Measurements from ENCODE around the gene CA5B. TPM values are rescaled to one million over a fixed set of nuclear protein-coding genes. Genes with fewer than 3 reads are reported as not detected.

Gene CA5B
- total and polyA plus RNA-seq, 9 donors = 2.6 to 5.5 (median 3.4) TPM

DNA sequence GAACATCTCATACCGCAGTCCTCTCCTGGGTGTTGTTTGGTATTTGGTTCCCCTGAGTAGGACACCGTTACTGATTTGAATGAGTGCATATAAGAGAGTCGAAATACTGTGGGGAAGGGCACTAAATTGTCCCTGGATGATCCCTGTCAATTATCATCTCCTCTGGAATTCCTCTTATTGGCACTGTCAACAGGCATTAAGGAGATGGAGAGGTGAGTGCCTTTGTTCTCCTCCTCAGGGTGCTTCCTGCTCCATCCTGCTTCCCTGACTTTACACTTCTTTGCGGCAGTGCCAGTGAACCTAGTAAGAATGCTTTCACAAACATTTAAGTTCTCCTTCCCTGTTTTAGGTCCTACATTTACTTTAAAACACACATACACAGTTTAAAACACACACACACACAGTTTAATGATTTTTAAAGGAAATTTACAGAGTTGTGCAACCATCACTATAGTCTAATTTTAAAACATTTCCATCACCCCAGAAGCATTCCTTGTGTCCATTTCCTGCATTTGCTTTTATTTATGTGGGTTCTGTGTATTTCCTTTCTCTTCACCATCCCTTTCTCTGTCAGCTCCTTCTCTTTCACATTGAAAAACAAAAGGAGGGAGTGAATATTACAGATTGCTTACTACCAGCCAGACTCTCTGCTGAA, 31.4 kb downstream of the CA5B start:
- Histone ChIP-seq H3K27me3 (ENCODE audit: control insufficient read depth, insufficient read depth, low read length) (peaks cover 6% of the 10 kb centered on the region), H3K4me1 (ENCODE audit: control insufficient read depth, insufficient read depth, low read length) (no peaks in the 10 kb centered on the region), H3K27ac (ENCODE audit: low read length) (no peak overlapping the region), H3K9me3 (replicated peaks; ENCODE audit: control insufficient read depth, low read depth, low read length) (no peaks in the 10 kb centered on the region), H3K36me3 (ENCODE audit: control insufficient read depth, insufficient read depth, low read length) (no peaks in the 10 kb centered on the region), H3K4me3 (ENCODE audit: low read length) (no peak overlapping the region)
- WGBS (ENCODE audit: insufficient coverage) = no CpG with 5 or more reads among the region's 4 CpGs
- DNase-seq = no peak

DNA sequence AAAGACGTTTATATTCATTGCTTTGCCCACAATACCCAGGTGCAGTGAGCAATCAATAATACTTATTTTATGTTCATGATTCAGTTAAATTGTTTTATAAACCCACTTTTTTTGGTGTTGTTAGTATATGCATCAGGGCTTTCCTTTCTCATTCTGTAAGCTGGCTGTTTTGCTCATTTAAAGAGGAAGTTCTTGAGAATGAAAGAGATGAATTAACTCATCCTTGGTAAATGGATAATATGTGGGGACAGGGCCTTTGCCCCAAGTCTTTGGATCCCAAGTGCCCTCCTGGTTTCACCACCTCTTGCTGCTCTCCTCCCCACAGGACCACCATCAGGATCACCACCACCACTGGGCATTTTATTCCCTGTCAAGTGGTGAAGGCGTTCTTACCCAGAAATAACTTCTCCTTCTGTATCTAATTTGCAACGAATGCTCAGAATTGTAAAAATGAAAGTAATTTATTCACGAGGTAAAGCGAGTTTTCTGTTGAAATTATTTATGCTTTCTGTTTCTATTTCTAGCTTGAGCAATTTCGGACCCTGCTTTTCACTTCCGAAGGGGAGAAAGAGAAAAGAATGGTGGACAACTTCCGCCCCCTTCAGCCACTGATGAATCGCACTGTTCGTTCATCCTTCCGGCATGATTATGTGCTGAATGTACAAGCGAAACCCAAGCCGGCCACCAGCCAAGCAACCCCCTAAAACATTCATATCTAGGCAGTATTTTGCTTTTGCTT, 44.1 kb downstream of the CA5B start:
- DNase-seq = no peak
- Histone ChIP-seq H3K4me3 (ENCODE audit: low read length) (no peak overlapping the region), H3K27ac (ENCODE audit: low read length) (no peak overlapping the region), H3K9me3 (replicated peaks; ENCODE audit: control insufficient read depth, low read depth, low read length) (no peaks in the 10 kb centered on the region), H3K27me3 (ENCODE audit: control insufficient read depth, insufficient read depth, low read length) (peaks cover 2% of the 10 kb centered on the region), H3K36me3 (ENCODE audit: control insufficient read depth, insufficient read depth, low read length) (peaks cover 18% of the 10 kb centered on the region), H3K4me1 (ENCODE audit: control insufficient read depth, insufficient read depth, low read length) (no peaks in the 10 kb centered on the region)
- 92% methylated on average over 2 of the region's 13 CpGs for WGBS (ENCODE audit: insufficient coverage)

DNA sequence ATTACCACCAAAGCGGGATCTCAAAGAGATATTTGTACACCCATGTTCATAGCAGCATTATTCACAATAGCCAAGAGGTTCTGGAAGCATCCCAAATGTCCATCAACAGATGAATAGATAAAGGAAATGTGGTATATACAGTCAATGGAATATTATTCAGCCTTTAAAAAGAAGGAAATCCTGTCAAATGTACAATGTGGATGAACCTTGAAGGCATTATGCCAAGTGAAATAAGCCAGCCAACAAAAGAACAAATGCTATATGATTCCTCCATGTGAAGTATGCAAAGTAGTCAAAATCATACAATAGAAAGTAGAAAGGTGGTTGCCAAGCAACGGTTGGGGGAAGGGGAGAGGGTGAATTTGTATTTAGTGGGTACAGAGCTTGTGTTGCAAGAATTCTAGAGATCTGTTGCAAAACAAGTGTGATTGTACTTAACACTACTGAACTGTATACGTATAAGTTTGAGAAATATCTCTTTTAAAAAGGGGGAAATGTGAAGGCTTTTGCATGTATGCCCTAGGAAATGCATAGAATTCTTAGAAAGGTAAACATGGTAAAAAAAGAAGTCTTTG, 47.2 kb downstream of the CA5B start:
- 100% methylated on average over 1 of the region's 3 CpGs for WGBS (ENCODE audit: insufficient coverage)
- no peak for DNase-seq

DNA sequence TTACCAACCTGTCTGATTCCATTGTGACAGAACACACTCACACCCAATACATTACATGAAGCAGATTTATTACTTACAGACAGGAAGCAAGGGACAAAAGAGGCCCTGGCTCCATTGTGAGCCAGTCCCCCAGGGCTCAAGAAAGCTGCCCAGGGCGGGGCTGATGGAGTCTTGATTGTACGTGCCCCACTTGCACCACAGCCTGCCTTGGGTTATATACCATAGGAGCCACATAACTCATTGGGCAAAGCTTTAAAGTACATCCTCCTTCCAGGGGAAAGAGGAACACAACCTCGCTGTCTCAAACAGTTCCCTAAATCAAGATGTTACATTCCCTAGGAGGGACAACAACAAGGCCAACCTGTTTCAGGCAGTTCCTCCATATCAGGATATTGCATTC, 48.8 kb downstream of the CA5B start:
- Histone ChIP-seq H3K4me1 (ENCODE audit: control insufficient read depth, insufficient read depth, low read length) (peaks cover 5% of the 10 kb centered on the region), H3K27ac (ENCODE audit: low read length) (no peak overlapping the region), H3K4me3 (ENCODE audit: low read length) (no peak overlapping the region), H3K27me3 (ENCODE audit: control insufficient read depth, insufficient read depth, low read length) (peaks cover 11% of the 10 kb centered on the region), H3K36me3 (ENCODE audit: control insufficient read depth, insufficient read depth, low read length) (peaks cover 9% of the 10 kb centered on the region), H3K9me3 (replicated peaks; ENCODE audit: control insufficient read depth, low read depth, low read length) (no peaks in the 10 kb centered on the region)
- 78% methylated on average over 2 of the region's 3 CpGs for WGBS (ENCODE audit: insufficient coverage)
- peak; percentile 10 for DNase-seq

More for the DNA sequence above, 47.2 kb downstream of the CA5B start:
- peaks cover 5% of the 10 kb centered on the region for H3K4me1 ChIP-seq (ENCODE audit: control insufficient read depth, insufficient read depth, low read length)
- H3K27me3 ChIP-seq (ENCODE audit: control insufficient read depth, insufficient read depth, low read length) = peaks cover 10% of the 10 kb centered on the region
- no peak overlapping the region for H3K27ac ChIP-seq (ENCODE audit: low read length)
- peaks cover 16% of the 10 kb centered on the region for H3K36me3 ChIP-seq (ENCODE audit: control insufficient read depth, insufficient read depth, low read length)
- no peaks in the 10 kb centered on the region for H3K9me3 ChIP-seq (replicated peaks; ENCODE audit: control insufficient read depth, low read depth, low read length)
- H3K4me3 ChIP-seq (ENCODE audit: low read length) = no peak overlapping the region

DNA sequence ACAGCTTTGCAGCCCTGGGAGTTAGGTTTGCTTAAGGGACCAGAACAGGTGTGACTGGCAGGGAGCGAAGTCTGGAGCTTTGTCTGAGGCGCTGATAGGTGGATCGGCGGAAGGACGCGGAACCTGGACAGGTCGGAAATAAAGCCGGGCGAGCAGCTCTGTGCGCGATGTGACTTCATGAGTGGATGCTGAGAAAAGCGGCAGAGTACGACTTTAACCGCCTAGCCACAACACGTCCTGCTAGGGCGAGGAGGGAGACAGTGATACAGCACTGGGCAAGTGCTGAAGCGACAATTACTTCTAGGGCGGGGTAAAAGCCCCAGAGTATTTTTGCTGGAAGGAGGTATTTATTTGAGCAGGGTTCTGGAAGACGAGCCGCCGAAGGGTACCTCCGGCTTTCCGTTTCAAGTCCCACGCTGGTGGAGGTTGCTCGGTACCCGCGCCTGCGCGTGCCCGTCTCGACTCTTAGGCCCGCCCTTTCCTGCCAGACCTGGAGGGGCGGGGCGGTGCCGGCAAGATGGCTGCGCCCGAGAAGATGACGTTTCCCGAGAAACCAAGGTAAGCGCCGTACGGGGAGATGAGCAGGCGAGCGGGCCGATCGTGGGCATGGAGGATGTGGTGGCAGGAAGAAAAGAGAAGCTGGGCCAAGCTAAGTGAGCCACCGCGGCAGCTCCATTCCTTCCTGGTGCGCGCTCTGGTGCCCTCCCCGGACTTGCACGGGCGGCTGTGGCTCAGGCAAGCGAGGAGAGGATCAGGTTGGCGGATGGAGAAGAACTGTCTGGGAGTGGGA, 52.1 kb downstream of the CA5B start, which contains the start of gene ZRSR2:
Gene ZRSR2 (plus strand): TSS at position 506 of the 790 bp plus-strand sequence. CDS start 12 bp downstream, at position 518.
- H3K27ac ChIP-seq (ENCODE audit: low read length) = peak within 1 kb of the TSS; percentile 89
- peak within 1 kb of the TSS; percentile 92 for H3K4me3 ChIP-seq (ENCODE audit: low read length)
- peak; percentile 89 for DNase-seq
- H3K9me3 ChIP-seq (replicated peaks; ENCODE audit: control insufficient read depth, low read depth, low read length) = no peaks in the 10 kb centered on the region
- peaks cover 5% of the 10 kb centered on the region for H3K4me1 ChIP-seq (ENCODE audit: control insufficient read depth, insufficient read depth, low read length)
- H3K36me3 ChIP-seq (ENCODE audit: control insufficient read depth, insufficient read depth, low read length) = no peaks in the 10 kb centered on the region
- peaks cover 11% of the 10 kb centered on the region for H3K27me3 ChIP-seq (ENCODE audit: control insufficient read depth, insufficient read depth, low read length)
- under 1% methylated on average over 53 of the region's 55 CpGs for WGBS (ENCODE audit: insufficient coverage)

DNA sequence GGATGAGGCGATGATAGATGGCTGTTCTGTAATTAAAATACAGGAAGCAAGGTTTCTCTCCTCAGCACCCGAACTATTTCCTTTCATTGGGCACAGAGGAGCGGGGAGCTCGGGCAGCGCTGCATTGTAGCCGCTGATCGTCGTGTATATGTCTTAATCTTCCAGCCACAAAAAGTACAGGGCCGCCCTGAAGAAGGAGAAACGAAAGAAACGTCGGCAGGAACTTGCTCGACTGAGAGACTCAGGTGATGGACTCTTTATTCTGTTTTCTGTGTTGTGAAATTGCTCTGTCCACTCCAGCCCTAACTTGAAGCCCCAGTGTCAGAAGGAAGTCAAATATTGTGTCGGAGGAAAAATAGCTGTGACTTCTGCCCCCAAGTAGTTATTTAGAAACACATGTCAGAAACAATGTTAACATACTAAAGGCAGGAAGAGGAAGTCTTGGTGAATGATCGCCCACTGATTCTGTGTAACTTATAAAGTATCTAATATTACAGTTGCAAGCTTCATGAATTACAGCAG, 52.8 kb downstream of the CA5B start:
- Histone ChIP-seq H3K36me3 (ENCODE audit: control insufficient read depth, insufficient read depth, low read length) (no peaks in the 10 kb centered on the region), H3K4me3 (ENCODE audit: low read length) (peak overlapping the region; percentile 92), H3K9me3 (replicated peaks; ENCODE audit: control insufficient read depth, low read depth, low read length) (no peaks in the 10 kb centered on the region), H3K27ac (ENCODE audit: low read length) (peak overlapping the region; percentile 89), H3K4me1 (ENCODE audit: control insufficient read depth, insufficient read depth, low read length) (peaks cover 5% of the 10 kb centered on the region), H3K27me3 (ENCODE audit: control insufficient read depth, insufficient read depth, low read length) (peaks cover 11% of the 10 kb centered on the region)
- WGBS (ENCODE audit: insufficient coverage) = 0% methylated on average over 4 of the region's 15 CpGs
- peak; percentile 45 for DNase-seq

DNA sequence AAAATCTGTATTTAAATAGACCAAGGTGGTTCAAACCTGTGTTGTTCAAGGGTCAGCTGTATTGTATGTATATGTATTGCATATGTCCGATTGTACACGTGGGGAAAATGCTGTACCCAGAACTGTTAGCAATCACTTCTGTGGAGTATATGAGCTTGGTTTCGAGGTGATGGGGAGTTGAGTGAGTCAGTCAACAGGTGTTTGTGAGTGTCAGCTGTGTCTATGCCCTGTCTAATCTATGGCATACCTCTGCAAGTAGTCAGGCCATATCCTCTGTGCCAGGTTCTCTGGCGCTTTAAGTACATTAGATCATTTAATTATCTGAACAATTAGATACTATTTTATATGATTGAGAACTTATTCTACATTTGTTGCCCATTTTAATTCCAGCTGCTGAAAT, 59.6 kb downstream of the CA5B start:
- H3K27ac ChIP-seq (ENCODE audit: low read length) = no peak overlapping the region
- no peaks in the 10 kb centered on the region for H3K36me3 ChIP-seq (ENCODE audit: control insufficient read depth, insufficient read depth, low read length)
- 87% methylated on average over 3 of the region's 4 CpGs for WGBS (ENCODE audit: insufficient coverage)
- no peaks in the 10 kb centered on the region for H3K4me1 ChIP-seq (ENCODE audit: control insufficient read depth, insufficient read depth, low read length)
- DNase-seq = no peak
- H3K9me3 ChIP-seq (replicated peaks; ENCODE audit: control insufficient read depth, low read depth, low read length) = no peaks in the 10 kb centered on the region
- no peak overlapping the region for H3K4me3 ChIP-seq (ENCODE audit: low read length)
- H3K27me3 ChIP-seq (ENCODE audit: control insufficient read depth, insufficient read depth, low read length) = no peaks in the 10 kb centered on the region

DNA sequence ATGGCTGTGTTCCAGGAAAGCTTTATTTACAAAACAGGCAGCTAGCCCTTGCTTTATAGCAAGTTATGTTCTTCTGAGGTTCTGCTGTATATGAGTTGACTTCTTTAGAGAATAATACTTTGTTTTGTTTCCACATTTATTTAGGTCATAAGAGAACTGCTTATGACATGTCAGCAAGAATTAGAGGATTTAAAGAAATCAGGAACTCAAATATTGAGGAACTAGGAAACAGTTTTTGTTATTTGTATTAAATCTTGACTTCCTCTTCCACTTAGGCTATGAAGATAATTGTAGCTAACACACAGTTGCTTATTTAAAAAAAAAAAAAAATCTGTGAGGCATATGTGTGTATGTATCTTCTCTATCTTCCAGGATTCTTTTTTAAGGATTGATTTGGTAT, 66.5 kb downstream of the CA5B start:
- Histone ChIP-seq H3K27ac (ENCODE audit: low read length) (no peak overlapping the region), H3K4me1 (ENCODE audit: control insufficient read depth, insufficient read depth, low read length) (no peaks in the 10 kb centered on the region), H3K9me3 (replicated peaks; ENCODE audit: control insufficient read depth, low read depth, low read length) (no peaks in the 10 kb centered on the region), H3K4me3 (ENCODE audit: low read length) (no peak overlapping the region), H3K36me3 (ENCODE audit: control insufficient read depth, insufficient read depth, low read length) (peaks cover 8% of the 10 kb centered on the region), H3K27me3 (ENCODE audit: control insufficient read depth, insufficient read depth, low read length) (peaks cover 2% of the 10 kb centered on the region)
- peak; percentile 53 for DNase-seq

DNA sequence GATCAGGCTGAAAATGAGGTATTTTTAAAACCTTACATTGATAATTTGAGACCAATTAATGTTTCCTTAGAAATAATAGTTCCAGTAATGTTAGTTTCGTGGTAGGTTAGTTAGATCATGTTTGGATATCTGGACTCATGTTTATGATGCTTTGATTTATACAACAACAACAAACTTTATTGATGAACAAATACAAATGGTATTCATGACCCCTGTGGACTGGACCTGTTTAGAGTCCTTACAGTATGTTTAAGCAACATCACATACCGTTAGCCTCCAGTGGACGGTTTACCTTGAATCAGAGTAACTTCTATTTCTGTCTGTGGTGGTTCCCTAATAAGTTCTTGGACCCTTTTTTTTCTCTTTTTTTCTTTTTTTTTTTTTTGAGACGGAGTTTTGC, 70.2 kb downstream of the CA5B start:
- Histone ChIP-seq H3K4me1 (ENCODE audit: control insufficient read depth, insufficient read depth, low read length) (no peaks in the 10 kb centered on the region), H3K27ac (ENCODE audit: low read length) (no peak overlapping the region), H3K9me3 (replicated peaks; ENCODE audit: control insufficient read depth, low read depth, low read length) (no peaks in the 10 kb centered on the region), H3K36me3 (ENCODE audit: control insufficient read depth, insufficient read depth, low read length) (peaks cover 21% of the 10 kb centered on the region), H3K4me3 (ENCODE audit: low read length) (no peak overlapping the region), H3K27me3 (ENCODE audit: control insufficient read depth, insufficient read depth, low read length) (peaks cover 2% of the 10 kb centered on the region)
- no peak for DNase-seq
- WGBS (ENCODE audit: insufficient coverage) = no CpG with 5 or more reads among the region's 4 CpGs
